ENCODE results near the gene POLDIP3.

POLDIP3 gene

GRCh38 chr22:42642806-42643633 lies 28.3 kb upstream of the POLDIP3 start:
- no peak for DNase-seq

GRCh38 chr22:42641801-42642413 lies 27.2 kb upstream of the POLDIP3 start:
- no peak for DNase-seq

GRCh38 chr22:42639541-42640241 lies 25.0 kb upstream of the POLDIP3 start:
- DNase-seq: no peak

GRCh38 chr22:42637555-42637954 lies 22.9 kb upstream of the POLDIP3 start:
- no peak for DNase-seq

GRCh38 chr22:42636506-42636905 lies 21.8 kb upstream of the POLDIP3 start:
- DNase-seq: no peak

GRCh38 chr22:42635531-42635930 lies 20.8 kb upstream of the POLDIP3 start:
- no peak for DNase-seq

GRCh38 chr22:42633013-42633412 lies 18.3 kb upstream of the POLDIP3 start:
- DNase-seq: no peak

GRCh38 chr22:42632096-42632495 lies 17.4 kb upstream of the POLDIP3 start:
- DNase-seq: no peak

- DNase-seq: no peak
These were observed 16.4 kb upstream of the POLDIP3 start for GRCh38 chr22:42630901-42631602.

- DNase-seq: no peak
These were observed 15.5 kb upstream of the POLDIP3 start for GRCh38 chr22:42630211-42630610.

GRCh38 chr22:42627981-42628380 lies 13.3 kb upstream of the POLDIP3 start:
- no peak for DNase-seq

GRCh38 chr22:42626951-42627625 lies 12.4 kb upstream of the POLDIP3 start:
- no peak for DNase-seq

- no peak for DNase-seq
These were observed 11.7 kb upstream of the POLDIP3 start for GRCh38 chr22:42626431-42626830.

GRCh38 chr22:42625416-42625815 lies 10.7 kb upstream of the POLDIP3 start:
- no peak for DNase-seq

GRCh38 chr22:42624551-42625106 lies 9.9 kb upstream of the POLDIP3 start:
- no peak for DNase-seq

- DNase-seq: no peak
These were observed 9.2 kb upstream of the POLDIP3 start for GRCh38 chr22:42623756-42624441.

GRCh38 chr22:42623301-42623751 lies 8.6 kb upstream of the POLDIP3 start:
- DNase-seq: no peak

GRCh38 chr22:42622061-42622710 lies 7.5 kb upstream of the POLDIP3 start:
- DNase-seq: no peak

GRCh38 chr22:42621505-42622002 lies 6.9 kb upstream of the POLDIP3 start:
- peak; percentile 59 for DNase-seq

- no peak for DNase-seq
These were observed 5.4 kb upstream of the POLDIP3 start for GRCh38 chr22:42620084-42620483.
